Activated gamma-delta T cell treated with anti-CD3 and anti-CD28 coated beads, Interleukin-2, amount 50 U/mL, for 16 hours (primary cell): ENCODE results near the gene BRI3BP.
"Not testable (repeated sequence)": the region's sequence is repeated elsewhere in the genome, so short reads cannot be mapped to it uniquely, and the experiment has no call there.

Source experiments
- DNase-seq: peaks from one replicate; pipeline ENCODE4 v3.0.0-alpha.2; 2020; ENCODE audit warnings: low read depth

The BRI3BP gene

GRCh38 chr12:125068391-125068790 is 74.9 kb downstream of the BRI3BP start:
- DNase-seq: no peak

- DNase-seq: no peak
Observed at GRCh38 chr12:125069616-125070015, 76.2 kb downstream of the BRI3BP start.

DNA sequence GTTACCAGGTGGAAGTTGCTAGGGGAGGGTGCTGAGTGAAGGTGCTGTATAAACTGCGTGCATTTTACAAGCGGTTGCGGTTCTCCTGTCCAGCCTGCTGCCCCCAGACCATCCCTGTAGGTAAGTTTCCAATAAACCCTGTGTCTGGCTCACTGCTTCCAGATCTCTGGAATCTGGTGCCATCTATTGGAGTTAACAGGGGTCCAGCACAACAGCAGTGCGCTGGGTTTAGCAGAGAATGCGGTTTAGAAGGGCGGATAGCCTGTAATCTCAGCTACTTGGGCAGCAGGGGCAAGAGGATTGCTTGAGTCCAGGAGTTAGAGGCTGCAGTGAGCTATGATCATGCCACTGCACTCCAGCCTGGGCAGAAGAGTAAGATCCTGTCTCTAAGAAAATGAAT is 76.7 kb downstream of the BRI3BP start:
- DNase-seq: no peak

- no peak for DNase-seq
Observed at GRCh38 chr12:125070661-125071390, 77.4 kb downstream of the BRI3BP start.

DNA sequence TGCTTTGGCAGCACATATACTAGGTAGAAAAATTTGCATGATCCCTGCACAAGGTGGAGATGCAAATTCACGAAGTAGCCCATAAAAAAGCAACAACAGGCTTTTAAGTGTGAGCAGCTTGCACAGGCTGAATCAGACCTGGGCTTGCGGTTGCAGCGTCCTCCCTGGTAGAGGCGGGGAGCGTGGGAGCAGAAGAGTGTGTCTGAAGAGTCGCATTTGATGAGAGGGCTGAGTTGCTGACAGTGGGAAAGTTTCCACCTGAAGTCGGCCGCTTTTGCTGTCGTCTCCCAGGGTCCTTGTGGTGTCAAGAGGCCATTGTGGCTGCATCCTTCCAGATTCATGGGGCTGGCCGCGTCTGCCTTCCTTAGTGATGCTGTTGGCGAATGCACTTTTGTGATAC is 78.0 kb downstream of the BRI3BP start:
- DNase-seq: no peak

DNA sequence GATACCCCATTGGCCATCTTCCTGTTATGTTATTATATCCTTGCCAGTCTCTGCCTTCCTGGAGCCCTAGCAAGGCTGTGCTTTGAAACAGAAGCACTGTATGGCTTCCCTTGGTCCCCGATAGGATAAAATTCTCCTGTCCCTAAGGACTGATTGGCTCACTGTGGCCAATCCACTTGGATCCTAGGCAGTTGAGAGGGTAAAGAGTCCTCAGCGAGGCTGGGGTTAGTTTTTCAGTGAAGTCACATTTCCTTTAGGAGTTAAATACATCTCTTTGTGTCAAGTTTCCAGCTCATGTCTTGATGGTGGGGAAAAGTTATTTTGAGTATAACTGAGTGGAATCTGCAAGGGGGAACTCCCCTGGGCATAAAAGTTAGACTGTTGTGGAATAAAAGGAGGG is 79.1 kb downstream of the BRI3BP start:
- no peak for DNase-seq

GRCh38 chr12:125074294-125074693 is 80.8 kb downstream of the BRI3BP start:
- DNase-seq: not testable (repeated sequence)

DNA sequence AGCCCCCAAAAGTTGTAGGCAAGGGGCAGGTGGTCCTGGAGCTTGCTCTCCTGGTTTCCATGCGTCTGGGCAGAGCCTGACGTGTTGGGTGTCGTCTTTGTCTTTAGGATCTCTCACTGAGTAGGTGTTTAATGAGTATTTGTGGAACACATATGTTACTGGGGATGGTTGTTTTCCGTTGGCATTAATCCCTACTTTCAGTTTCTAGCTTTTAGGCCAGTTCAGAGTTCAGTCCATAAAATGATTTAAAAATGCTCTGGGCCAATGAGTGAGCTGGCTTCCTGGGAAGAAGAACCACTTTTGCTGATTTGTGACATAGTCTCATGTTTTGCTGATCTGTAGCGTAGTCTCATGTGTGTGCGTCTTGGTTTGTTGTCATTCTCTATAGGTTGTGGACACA is 82.7 kb downstream of the BRI3BP start:
- no peak for DNase-seq

DNA sequence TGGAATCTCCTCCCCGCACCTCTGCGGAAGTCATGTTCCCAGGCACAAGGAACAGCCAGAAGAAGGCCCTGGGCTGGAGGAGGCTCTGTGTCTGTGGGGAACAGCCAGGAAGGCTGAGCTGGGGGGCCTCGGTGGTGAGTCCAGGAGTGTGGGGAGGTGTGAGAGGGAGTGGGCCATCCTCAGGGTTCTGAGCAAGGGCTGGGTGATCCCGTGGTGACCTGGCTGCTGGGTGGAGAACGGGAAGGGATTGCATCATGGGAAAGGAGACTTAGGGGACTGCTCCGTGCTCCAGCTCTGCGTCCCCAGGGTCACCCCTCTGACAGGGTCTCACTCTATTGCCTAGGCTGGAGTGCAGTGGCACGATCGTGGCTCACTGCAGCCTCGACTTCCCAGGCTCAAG is 85.6 kb downstream of the BRI3BP start:
- no peak for DNase-seq

GRCh38 chr12:125079648-125080645 is 86.5 kb downstream of the BRI3BP start:
- no peak for DNase-seq
